Measurements from ENCODE around the gene FRMD5. TPM values are rescaled to one million over a fixed set of nuclear protein-coding genes. Genes with fewer than 3 reads are reported as not detected.

FRMD5 gene
- total RNA-seq, 1 experiment from 2014 or later: 6.5 TPM

DNA sequence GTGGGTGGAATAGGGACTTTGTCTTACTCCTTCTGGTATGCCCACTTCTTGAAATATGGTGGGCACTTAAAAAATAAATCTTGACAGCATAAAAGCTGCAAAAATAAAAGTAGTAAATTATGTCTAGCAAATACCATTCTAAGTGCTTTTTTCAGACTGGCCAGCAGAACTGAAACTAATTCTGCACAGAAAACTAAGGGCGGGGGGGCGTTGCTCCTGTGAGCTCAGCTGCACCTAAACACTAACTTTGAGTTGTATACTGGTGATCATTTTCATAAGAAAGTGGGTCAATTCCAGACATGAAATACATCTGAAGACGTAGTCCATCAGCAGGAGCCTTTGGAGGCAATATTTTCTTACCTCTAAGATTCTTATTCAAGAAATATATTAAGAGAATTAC is 253.5 kb downstream of the FRMD5 start:
- Histone ChIP-seq H3K79me2 (ENCODE audit: low read depth) (no peaks in the 10 kb centered on the region), H3K36me3 (ENCODE audit: low read depth) (no peaks in the 10 kb centered on the region), H3K4me2 (no peak overlapping the region), H4K20me1 (ENCODE audit: insufficient read depth) (no peaks in the 10 kb centered on the region), H3K4me3 (no peak overlapping the region), H3K9me2 (ENCODE audit: insufficient read depth) (no peaks in the 10 kb centered on the region), H3K27me3 (ENCODE audit: insufficient read depth, low read depth) (no peaks in the 10 kb centered on the region), H3K4me1 (replicated peaks; ENCODE audit: insufficient read depth) (no peaks in the 10 kb centered on the region), H3F3A (ENCODE audit: insufficient read depth, low read depth) (no peaks in the 10 kb centered on the region), H3K9me3 (ENCODE audit: insufficient read depth, low read depth) (no peaks in the 10 kb centered on the region), H2AFZ (no peak overlapping the region), H3K27ac (no peak overlapping the region)
- intact Hi-C loops (cut with micrococcal nuclease; ENCODE audit: unreplicated experiment): no loop called here
- no TSS peak for BruUV-seq (replicated peaks)
- ChIA-PET POLR2A (ENCODE audit: unreplicated experiment) (no interaction called here), CTCF (no interaction called here)
- TF ChIP-seq, protein P1, sequence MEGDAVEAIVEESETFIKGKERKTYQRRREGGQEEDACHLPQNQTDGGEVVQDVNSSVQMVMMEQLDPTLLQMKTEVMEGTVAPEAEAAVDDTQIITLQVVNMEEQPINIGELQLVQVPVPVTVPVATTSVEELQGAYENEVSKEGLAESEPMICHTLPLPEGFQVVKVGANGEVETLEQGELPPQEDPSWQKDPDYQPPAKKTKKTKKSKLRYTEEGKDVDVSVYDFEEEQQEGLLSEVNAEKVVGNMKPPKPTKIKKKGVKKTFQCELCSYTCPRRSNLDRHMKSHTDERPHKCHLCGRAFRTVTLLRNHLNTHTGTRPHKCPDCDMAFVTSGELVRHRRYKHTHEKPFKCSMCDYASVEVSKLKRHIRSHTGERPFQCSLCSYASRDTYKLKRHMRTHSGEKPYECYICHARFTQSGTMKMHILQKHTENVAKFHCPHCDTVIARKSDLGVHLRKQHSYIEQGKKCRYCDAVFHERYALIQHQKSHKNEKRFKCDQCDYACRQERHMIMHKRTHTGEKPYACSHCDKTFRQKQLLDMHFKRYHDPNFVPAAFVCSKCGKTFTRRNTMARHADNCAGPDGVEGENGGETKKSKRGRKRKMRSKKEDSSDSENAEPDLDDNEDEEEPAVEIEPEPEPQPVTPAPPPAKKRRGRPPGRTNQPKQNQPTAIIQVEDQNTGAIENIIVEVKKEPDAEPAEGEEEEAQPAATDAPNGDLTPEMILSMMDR (conservative IDR thresholded peaks at IDR 0.05): no peak
- TF ChIP-seq EZH2 (IDR thresholded peaks at IDR 0.05; ENCODE audit: low read depth): no peak
- no peak for DNase-seq

DNA sequence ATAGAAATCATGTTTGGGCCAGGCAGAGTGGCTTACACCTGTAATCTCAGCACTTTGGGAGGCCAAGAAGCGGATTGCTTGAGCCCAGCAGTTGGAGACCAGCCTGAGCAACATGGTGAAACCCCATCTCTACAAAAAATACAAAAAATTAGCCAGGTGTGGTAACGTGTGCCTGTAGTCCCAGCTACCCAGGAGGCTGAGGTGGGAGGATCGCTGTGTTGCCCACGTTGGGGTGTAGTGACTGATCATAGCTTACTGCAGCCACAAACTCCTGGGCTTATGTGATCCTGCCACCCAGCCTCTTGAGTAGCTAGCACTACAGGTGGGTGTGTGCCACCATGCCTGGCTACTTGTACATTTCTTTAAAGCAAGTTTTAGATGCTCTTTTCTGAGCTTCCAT is 254.0 kb downstream of the FRMD5 start:
- H3K9me3 ChIP-seq (ENCODE audit: insufficient read depth, low read depth): no peaks in the 10 kb centered on the region
- CTCF ChIA-PET: no interaction called here
- TF ChIP-seq, protein P1 (conservative IDR thresholded peaks at IDR 0.05): no peak
- no peak for TF ChIP-seq EZH2 (IDR thresholded peaks at IDR 0.05; ENCODE audit: low read depth)
- H3K4me2 ChIP-seq: no peak overlapping the region
- no peaks in the 10 kb centered on the region for H3K4me1 ChIP-seq (replicated peaks; ENCODE audit: insufficient read depth)
- intact Hi-C loops (cut with micrococcal nuclease; ENCODE audit: unreplicated experiment): no loop called here
- DNase-seq: no peak
- H2AFZ ChIP-seq: no peak overlapping the region
- H3K27ac ChIP-seq: no peak overlapping the region
- H4K20me1 ChIP-seq (ENCODE audit: insufficient read depth): no peaks in the 10 kb centered on the region
- no peaks in the 10 kb centered on the region for H3K79me2 ChIP-seq (ENCODE audit: low read depth)
- H3K9me2 ChIP-seq (ENCODE audit: insufficient read depth): no peaks in the 10 kb centered on the region
- no TSS peak for BruUV-seq (replicated peaks)
- no peak overlapping the region for H3K4me3 ChIP-seq
- no peaks in the 10 kb centered on the region for H3K36me3 ChIP-seq (ENCODE audit: low read depth)
- H3F3A ChIP-seq (ENCODE audit: insufficient read depth, low read depth): no peaks in the 10 kb centered on the region
- no peaks in the 10 kb centered on the region for H3K27me3 ChIP-seq (ENCODE audit: insufficient read depth, low read depth)
- POLR2A ChIA-PET (ENCODE audit: unreplicated experiment): no interaction called here

DNA sequence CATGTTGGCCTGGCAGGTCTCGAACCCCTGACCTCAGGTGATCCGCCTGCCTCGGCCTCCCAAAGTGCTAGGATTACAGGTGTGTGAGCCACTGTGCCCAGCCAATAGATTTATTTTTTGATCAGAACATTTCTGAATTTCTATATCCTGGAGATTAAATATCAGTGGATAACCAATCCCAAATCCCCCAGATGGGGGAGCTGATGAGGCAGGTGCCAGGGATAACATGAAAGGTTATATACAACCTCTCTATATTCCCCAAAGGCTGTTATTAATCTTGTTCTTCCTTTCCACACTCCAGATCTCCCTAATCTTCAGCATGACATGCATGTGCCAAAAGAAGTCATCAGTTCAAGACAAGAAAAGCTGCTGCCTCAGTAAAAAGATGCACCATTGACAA is 256.0 kb downstream of the FRMD5 start:
- Histone ChIP-seq H3K4me2 (no peak overlapping the region), H3K79me2 (ENCODE audit: low read depth) (no peaks in the 10 kb centered on the region), H3K9me3 (ENCODE audit: insufficient read depth, low read depth) (no peaks in the 10 kb centered on the region), H2AFZ (no peak overlapping the region), H3K27ac (no peak overlapping the region), H4K20me1 (ENCODE audit: insufficient read depth) (no peaks in the 10 kb centered on the region), H3K4me1 (replicated peaks; ENCODE audit: insufficient read depth) (no peaks in the 10 kb centered on the region), H3F3A (ENCODE audit: insufficient read depth, low read depth) (no peaks in the 10 kb centered on the region), H3K4me3 (no peak overlapping the region), H3K27me3 (ENCODE audit: insufficient read depth, low read depth) (no peaks in the 10 kb centered on the region), H3K36me3 (ENCODE audit: low read depth) (no peaks in the 10 kb centered on the region), H3K9me2 (ENCODE audit: insufficient read depth) (no peaks in the 10 kb centered on the region)
- intact Hi-C loops (cut with micrococcal nuclease; ENCODE audit: unreplicated experiment): loop anchor here (1.0 kb wide), 1 partner anchor 127 kb away; no protein-coding TSS in a partner anchor
- ChIA-PET POLR2A (ENCODE audit: unreplicated experiment) (no interaction called here), CTCF (interaction anchor here (0.7 kb wide), 1 partner anchor 37 kb away, joined by 3 read pairs; no protein-coding TSS in a partner anchor)
- BruUV-seq (replicated peaks): no TSS peak
- DNase-seq: peak in 1 of 2 experiments; percentile 29
- no peak for TF ChIP-seq EZH2 (IDR thresholded peaks at IDR 0.05; ENCODE audit: low read depth)
- TF ChIP-seq, protein P1 (conservative IDR thresholded peaks at IDR 0.05): peak; percentile 62
